Hepatocyte (in vitro differentiated cells): ENCODE data around the gene CDK3.

Source experiments
- CTCF ChIP-seq: fragments of 200-600 bp; sonication (generic); IDR thresholded peaks from 2 replicates; pipeline ENCODE4 v1.5.1; 2016; ENCODE audit warnings: antibody characterized with exemption, mild to moderate bottlenecking; ENCODE audit not compliant: poor library complexity
- EZH2 ChIP-seq: fragments of 200-600 bp; sonication (generic); IDR thresholded peaks from 2 replicates; pipeline ENCODE4 v1.6.1; 2016; ENCODE audit warnings: antibody characterized with exemption, mild to moderate bottlenecking, borderline replicate concordance
- EZH2phosphoT487 ChIP-seq: fragments of 200-600 bp; sonication (generic); IDR thresholded peaks from one replicate; pipeline ENCODE4 v1.6.1; 2018; ENCODE audit warnings: antibody characterized with exemption, mild to moderate bottlenecking, low read depth, moderate library complexity; ENCODE audit not compliant: unreplicated experiment, severe bottlenecking

- TF ChIP-seq EZH2phosphoT487 (no peak), CTCF (no peak), EZH2 (no peak)
Observed at GRCh38 chr17:76051561-76051960, 50.9 kb downstream of the CDK3 start.
